ENCODE results near the gene TBCK.

DNA sequence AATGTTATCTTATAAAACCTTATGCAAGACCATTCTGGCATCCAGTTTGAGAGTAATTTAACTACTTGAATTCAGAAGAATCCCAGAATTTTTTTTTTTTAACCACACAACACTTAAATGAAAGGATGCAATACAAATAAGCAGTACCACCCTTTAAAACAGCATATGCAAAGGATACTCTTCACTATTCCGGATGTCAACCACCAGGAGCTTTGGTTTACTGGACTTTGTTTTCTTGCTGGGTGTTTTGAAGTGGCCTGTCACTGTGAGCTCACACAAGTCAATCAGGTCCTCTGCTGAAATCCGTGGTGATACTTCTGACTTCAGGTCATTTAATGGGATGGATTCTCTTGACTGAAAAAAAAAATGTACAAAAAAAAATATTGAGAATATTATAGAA, 200.0 kb downstream of the TBCK start:
- TF ChIP-seq, protein P1, sequence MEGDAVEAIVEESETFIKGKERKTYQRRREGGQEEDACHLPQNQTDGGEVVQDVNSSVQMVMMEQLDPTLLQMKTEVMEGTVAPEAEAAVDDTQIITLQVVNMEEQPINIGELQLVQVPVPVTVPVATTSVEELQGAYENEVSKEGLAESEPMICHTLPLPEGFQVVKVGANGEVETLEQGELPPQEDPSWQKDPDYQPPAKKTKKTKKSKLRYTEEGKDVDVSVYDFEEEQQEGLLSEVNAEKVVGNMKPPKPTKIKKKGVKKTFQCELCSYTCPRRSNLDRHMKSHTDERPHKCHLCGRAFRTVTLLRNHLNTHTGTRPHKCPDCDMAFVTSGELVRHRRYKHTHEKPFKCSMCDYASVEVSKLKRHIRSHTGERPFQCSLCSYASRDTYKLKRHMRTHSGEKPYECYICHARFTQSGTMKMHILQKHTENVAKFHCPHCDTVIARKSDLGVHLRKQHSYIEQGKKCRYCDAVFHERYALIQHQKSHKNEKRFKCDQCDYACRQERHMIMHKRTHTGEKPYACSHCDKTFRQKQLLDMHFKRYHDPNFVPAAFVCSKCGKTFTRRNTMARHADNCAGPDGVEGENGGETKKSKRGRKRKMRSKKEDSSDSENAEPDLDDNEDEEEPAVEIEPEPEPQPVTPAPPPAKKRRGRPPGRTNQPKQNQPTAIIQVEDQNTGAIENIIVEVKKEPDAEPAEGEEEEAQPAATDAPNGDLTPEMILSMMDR (conservative IDR thresholded peaks at IDR 0.05; ENCODE audit: low read depth in 2 of 2), result no peak
- TF ChIP-seq EZH2 (IDR thresholded peaks at IDR 0.05; ENCODE audit: low read depth, unreplicated experiment) (no peak), EZH2phosphoT487 (IDR thresholded peaks at IDR 0.05; ENCODE audit: unreplicated experiment) (no peak), JUNB (IDR thresholded peaks at IDR 0.05; ENCODE audit: unreplicated experiment) (no peak), POLR2AphosphoS5 (IDR thresholded peaks at IDR 0.05; ENCODE audit: low read depth) (no peak), CREB1 (CRISPR knock-in tag; IDR thresholded peaks at IDR 0.05; ENCODE audit: low read depth) (no peak), ZNF114 (CRISPR knock-in tag; IDR thresholded peaks at IDR 0.05) (no peak), NANOG (IDR thresholded peaks at IDR 0.05; ENCODE audit: borderline replicate concordance) (no peak), STAT1 (IDR thresholded peaks at IDR 0.05; ENCODE audit: unreplicated experiment) (no peak)
- TF ChIP-seq, protein P2, sequence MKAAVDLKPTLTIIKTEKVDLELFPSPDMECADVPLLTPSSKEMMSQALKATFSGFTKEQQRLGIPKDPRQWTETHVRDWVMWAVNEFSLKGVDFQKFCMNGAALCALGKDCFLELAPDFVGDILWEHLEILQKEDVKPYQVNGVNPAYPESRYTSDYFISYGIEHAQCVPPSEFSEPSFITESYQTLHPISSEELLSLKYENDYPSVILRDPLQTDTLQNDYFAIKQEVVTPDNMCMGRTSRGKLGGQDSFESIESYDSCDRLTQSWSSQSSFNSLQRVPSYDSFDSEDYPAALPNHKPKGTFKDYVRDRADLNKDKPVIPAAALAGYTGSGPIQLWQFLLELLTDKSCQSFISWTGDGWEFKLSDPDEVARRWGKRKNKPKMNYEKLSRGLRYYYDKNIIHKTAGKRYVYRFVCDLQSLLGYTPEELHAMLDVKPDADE (IDR thresholded peaks at IDR 0.05), result no peak
- TF ChIP-seq, protein P3, sequence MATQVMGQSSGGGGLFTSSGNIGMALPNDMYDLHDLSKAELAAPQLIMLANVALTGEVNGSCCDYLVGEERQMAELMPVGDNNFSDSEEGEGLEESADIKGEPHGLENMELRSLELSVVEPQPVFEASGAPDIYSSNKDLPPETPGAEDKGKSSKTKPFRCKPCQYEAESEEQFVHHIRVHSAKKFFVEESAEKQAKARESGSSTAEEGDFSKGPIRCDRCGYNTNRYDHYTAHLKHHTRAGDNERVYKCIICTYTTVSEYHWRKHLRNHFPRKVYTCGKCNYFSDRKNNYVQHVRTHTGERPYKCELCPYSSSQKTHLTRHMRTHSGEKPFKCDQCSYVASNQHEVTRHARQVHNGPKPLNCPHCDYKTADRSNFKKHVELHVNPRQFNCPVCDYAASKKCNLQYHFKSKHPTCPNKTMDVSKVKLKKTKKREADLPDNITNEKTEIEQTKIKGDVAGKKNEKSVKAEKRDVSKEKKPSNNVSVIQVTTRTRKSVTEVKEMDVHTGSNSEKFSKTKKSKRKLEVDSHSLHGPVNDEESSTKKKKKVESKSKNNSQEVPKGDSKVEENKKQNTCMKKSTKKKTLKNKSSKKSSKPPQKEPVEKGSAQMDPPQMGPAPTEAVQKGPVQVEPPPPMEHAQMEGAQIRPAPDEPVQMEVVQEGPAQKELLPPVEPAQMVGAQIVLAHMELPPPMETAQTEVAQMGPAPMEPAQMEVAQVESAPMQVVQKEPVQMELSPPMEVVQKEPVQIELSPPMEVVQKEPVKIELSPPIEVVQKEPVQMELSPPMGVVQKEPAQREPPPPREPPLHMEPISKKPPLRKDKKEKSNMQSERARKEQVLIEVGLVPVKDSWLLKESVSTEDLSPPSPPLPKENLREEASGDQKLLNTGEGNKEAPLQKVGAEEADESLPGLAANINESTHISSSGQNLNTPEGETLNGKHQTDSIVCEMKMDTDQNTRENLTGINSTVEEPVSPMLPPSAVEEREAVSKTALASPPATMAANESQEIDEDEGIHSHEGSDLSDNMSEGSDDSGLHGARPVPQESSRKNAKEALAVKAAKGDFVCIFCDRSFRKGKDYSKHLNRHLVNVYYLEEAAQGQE (IDR thresholded peaks at IDR 0.05; ENCODE audit: unreplicated experiment), result no peak
- TF ChIP-seq, protein P4, sequence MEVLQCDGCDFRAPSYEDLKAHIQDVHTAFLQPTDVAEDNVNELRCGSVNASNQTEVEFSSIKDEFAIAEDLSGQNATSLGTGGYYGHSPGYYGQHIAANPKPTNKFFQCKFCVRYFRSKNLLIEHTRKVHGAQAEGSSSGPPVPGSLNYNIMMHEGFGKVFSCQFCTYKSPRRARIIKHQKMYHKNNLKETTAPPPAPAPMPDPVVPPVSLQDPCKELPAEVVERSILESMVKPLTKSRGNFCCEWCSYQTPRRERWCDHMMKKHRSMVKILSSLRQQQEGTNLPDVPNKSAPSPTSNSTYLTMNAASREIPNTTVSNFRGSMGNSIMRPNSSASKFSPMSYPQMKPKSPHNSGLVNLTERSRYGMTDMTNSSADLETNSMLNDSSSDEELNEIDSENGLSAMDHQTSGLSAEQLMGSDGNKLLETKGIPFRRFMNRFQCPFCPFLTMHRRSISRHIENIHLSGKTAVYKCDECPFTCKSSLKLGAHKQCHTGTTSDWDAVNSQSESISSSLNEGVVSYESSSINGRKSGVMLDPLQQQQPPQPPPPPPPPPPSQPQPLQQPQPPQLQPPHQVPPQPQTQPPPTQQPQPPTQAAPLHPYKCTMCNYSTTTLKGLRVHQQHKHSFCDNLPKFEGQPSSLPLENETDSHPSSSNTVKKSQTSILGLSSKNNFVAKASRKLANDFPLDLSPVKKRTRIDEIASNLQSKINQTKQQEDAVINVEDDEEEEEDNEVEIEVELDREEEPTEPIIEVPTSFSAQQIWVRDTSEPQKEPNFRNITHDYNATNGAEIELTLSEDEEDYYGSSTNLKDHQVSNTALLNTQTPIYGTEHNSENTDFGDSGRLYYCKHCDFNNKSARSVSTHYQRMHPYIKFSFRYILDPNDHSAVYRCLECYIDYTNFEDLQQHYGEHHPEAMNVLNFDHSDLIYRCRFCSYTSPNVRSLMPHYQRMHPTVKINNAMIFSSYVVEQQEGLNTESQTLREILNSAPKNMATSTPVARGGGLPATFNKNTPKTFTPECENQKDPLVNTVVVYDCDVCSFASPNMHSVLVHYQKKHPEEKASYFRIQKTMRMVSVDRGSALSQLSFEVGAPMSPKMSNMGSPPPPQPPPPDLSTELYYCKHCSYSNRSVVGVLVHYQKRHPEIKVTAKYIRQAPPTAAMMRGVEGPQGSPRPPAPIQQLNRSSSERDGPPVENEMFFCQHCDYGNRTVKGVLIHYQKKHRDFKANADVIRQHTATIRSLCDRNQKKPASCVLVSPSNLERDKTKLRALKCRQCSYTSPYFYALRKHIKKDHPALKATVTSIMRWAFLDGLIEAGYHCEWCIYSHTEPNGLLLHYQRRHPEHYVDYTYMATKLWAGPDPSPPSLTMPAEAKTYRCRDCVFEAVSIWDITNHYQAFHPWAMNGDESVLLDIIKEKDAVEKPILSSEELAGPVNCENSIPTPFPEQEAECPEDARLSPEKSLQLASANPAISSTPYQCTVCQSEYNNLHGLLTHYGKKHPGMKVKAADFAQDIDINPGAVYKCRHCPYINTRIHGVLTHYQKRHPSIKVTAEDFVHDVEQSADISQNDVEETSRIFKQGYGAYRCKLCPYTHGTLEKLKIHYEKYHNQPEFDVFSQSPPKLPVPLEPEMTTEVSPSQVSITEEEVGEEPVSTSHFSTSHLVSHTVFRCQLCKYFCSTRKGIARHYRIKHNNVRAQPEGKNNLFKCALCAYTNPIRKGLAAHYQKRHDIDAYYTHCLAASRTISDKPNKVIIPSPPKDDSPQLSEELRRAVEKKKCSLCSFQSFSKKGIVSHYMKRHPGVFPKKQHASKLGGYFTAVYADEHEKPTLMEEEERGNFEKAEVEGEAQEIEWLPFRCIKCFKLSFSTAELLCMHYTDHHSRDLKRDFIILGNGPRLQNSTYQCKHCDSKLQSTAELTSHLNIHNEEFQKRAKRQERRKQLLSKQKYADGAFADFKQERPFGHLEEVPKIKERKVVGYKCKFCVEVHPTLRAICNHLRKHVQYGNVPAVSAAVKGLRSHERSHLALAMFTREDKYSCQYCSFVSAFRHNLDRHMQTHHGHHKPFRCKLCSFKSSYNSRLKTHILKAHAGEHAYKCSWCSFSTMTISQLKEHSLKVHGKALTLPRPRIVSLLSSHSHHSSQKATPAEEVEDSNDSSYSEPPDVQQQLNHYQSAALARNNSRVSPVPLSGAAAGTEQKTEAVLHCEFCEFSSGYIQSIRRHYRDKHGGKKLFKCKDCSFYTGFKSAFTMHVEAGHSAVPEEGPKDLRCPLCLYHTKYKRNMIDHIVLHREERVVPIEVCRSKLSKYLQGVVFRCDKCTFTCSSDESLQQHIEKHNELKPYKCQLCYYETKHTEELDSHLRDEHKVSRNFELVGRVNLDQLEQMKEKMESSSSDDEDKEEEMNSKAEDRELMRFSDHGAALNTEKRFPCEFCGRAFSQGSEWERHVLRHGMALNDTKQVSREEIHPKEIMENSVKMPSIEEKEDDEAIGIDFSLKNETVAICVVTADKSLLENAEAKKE (CRISPR knock-in tag; IDR thresholded peaks at IDR 0.05), result no peak

Data from GM23338 (cell line).